Measurements from ENCODE around the gene ZNRF3.

DNA sequence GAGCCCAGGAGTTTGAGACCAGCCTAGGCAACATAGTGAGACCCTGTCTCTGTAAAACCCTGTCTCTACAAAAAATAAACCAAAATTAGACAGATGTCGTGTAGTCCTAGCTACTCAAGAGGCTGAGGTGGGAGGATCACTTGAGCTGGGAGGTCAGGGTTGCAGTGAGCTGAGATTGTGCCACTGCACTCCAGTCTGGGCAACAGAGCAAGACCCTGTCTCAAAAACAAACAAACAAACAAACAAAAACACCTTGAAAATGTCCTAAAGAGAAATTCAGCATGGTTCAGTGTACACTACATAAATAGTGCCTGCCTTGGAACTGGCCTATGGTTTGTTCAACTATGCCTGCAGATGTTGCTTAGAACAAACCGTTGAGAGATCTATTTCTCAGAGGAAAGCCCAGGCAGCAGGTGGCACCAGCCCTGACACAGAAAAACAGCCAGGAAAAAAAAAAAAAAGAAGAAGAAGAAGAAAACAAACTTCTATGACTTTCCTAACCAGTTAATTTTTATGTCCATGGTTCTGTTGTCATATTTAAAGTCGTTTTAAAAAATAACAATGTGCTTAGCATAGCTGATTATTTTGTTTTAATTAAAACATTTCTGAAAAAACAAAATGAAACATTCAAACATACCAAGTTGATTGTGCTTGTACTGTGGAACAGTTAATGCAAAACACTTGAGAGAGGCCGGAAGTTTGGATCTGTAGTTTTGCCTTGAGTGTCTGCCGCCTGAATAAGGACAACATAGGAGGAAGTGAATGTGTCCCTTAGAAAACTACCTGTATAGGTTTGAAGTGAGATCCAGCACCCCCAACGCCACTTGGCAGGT, 194.9 kb downstream of the ZNRF3 start:
- TF ChIP-seq, protein P1, sequence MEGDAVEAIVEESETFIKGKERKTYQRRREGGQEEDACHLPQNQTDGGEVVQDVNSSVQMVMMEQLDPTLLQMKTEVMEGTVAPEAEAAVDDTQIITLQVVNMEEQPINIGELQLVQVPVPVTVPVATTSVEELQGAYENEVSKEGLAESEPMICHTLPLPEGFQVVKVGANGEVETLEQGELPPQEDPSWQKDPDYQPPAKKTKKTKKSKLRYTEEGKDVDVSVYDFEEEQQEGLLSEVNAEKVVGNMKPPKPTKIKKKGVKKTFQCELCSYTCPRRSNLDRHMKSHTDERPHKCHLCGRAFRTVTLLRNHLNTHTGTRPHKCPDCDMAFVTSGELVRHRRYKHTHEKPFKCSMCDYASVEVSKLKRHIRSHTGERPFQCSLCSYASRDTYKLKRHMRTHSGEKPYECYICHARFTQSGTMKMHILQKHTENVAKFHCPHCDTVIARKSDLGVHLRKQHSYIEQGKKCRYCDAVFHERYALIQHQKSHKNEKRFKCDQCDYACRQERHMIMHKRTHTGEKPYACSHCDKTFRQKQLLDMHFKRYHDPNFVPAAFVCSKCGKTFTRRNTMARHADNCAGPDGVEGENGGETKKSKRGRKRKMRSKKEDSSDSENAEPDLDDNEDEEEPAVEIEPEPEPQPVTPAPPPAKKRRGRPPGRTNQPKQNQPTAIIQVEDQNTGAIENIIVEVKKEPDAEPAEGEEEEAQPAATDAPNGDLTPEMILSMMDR (conservative IDR thresholded peaks at IDR 0.05; ENCODE audit: low read depth, low read length) = no peak
- TF ChIP-seq EZH2 (IDR thresholded peaks at IDR 0.05; ENCODE audit: low read length, unreplicated experiment) = no peak
